Measurements from ENCODE around the gene SPSB4.

Gene SPSB4

GRCh38 chr3:141122455-141123030 lies 71.4 kb downstream of the SPSB4 start:
- DNase-seq, result no peak

GRCh38 chr3:141123677-141124410 lies 72.7 kb downstream of the SPSB4 start:
- no peak for DNase-seq

GRCh38 chr3:141124715-141125114 lies 73.6 kb downstream of the SPSB4 start:
- DNase-seq, result no peak

- no peak for DNase-seq
These were observed 74.2 kb downstream of the SPSB4 start for GRCh38 chr3:141125351-141125750.

GRCh38 chr3:141126661-141127343 lies 75.7 kb downstream of the SPSB4 start:
- no peak for DNase-seq

- DNase-seq, result no peak
These were observed 76.4 kb downstream of the SPSB4 start for GRCh38 chr3:141127344-141128125.

GRCh38 chr3:141128126-141128777 lies 77.1 kb downstream of the SPSB4 start:
- no peak for DNase-seq

- DNase-seq, result no peak
These were observed 77.9 kb downstream of the SPSB4 start for GRCh38 chr3:141129049-141129448.

- no peak for DNase-seq
These were observed 78.4 kb downstream of the SPSB4 start for GRCh38 chr3:141129541-141130011.

GRCh38 chr3:141143517-141143916 lies 92.4 kb downstream of the SPSB4 start:
- DNase-seq, result no peak

- no peak for DNase-seq
These were observed 95.9 kb downstream of the SPSB4 start for GRCh38 chr3:141146979-141147470.

GRCh38 chr3:141147657-141148056 lies 96.5 kb downstream of the SPSB4 start:
- DNase-seq, result no peak

- no peak for DNase-seq
These were observed 97.0 kb downstream of the SPSB4 start for GRCh38 chr3:141148169-141148568.

- no peak for DNase-seq
These were observed 97.6 kb downstream of the SPSB4 start for GRCh38 chr3:141148770-141149169.

GRCh38 chr3:141150081-141150830 lies 99.1 kb downstream of the SPSB4 start:
- DNase-seq, result no peak

GRCh38 chr3:141150931-141151330 lies 99.8 kb downstream of the SPSB4 start:
- DNase-seq, result no peak

- no peak for DNase-seq
These were observed 100.3 kb downstream of the SPSB4 start for GRCh38 chr3:141151439-141151838.

- DNase-seq, result no peak
These were observed 101.0 kb downstream of the SPSB4 start for GRCh38 chr3:141152130-141152529.

GRCh38 chr3:141152801-141153678 lies 101.9 kb downstream of the SPSB4 start:
- DNase-seq, result no peak

- DNase-seq, result no peak
These were observed 102.5 kb downstream of the SPSB4 start for GRCh38 chr3:141153679-141153966.

GRCh38 chr3:141164852-141165251 lies 113.7 kb downstream of the SPSB4 start:
- no peak for DNase-seq
